Neural progenitor cell (in vitro differentiated cells): ENCODE data around the gene RBMY1B.
"Not testable (repeated sequence)": the region's sequence is repeated elsewhere in the genome, so short reads cannot be mapped to it uniquely, and the experiment has no call there.

ENCODE experiments used
- EZH2phosphoT487 ChIP-seq: fragments of 200-600 bp; sonication (generic); IDR thresholded peaks from 2 replicates; pipeline ENCODE4 v1.6.1; 2017; ENCODE audit warnings: antibody characterized with exemption
- TF ChIP-seq, protein P1 (sequence below): fragments of 200-600 bp; sonication (generic); IDR thresholded peaks from 2 replicates; pipeline ENCODE4 v1.5.1; 2017; ENCODE audit warnings: antibody characterized with exemption, mild to moderate bottlenecking

GRCh38 chrY:21511038-21511437 is at the start of gene RBMY1B:
- TF ChIP-seq EZH2phosphoT487 = not testable (repeated sequence)
- TF ChIP-seq, protein P1, sequence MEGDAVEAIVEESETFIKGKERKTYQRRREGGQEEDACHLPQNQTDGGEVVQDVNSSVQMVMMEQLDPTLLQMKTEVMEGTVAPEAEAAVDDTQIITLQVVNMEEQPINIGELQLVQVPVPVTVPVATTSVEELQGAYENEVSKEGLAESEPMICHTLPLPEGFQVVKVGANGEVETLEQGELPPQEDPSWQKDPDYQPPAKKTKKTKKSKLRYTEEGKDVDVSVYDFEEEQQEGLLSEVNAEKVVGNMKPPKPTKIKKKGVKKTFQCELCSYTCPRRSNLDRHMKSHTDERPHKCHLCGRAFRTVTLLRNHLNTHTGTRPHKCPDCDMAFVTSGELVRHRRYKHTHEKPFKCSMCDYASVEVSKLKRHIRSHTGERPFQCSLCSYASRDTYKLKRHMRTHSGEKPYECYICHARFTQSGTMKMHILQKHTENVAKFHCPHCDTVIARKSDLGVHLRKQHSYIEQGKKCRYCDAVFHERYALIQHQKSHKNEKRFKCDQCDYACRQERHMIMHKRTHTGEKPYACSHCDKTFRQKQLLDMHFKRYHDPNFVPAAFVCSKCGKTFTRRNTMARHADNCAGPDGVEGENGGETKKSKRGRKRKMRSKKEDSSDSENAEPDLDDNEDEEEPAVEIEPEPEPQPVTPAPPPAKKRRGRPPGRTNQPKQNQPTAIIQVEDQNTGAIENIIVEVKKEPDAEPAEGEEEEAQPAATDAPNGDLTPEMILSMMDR = not testable (repeated sequence)
